B cell (primary cell): ENCODE results near the gene RSPH3.

Experiments used
- EZH2 ChIP-seq: IDR thresholded peaks from 2 replicates; pipeline ENCODE4 v1.6.1; 2012; ENCODE audit warnings: borderline replicate concordance, low read depth, mild to moderate bottlenecking, moderate library complexity, low read length; ENCODE audit not compliant: insufficient read depth, poor library complexity, severe bottlenecking
- TF ChIP-seq, protein P1 (sequence below): fragments of 200-600 bp; IDR thresholded peaks from one replicate; pipeline ENCODE4 v1.8.0; 2022; ENCODE audit warnings: antibody characterized with exemption, mild to moderate bottlenecking

DNA sequence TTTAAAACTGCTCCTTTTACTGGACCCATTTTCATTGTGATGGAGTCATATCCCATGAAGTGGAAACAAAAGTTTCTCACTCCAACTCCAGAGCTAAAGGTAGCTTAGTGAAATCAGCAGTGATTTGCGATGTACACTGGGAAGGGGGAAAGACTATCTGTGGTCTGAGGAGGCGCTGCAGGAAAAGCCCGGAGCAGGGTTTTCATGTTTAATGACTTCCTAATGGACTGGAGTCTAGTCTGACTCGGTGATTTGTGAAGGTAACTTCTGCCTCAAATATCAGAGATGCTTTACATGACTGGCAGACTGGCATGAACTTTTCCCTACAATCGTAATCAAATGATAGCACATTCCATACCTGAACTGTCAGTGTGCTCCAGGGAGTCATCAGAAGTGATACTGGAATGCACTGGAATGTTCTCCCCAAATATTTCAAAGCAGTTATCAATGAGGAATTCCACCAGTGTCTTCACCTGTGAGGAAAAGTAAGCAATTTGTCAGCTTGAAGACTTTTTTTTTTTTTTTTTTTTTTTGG lies 37.8 kb upstream of the RSPH3 start:
- TF ChIP-seq, protein P1, sequence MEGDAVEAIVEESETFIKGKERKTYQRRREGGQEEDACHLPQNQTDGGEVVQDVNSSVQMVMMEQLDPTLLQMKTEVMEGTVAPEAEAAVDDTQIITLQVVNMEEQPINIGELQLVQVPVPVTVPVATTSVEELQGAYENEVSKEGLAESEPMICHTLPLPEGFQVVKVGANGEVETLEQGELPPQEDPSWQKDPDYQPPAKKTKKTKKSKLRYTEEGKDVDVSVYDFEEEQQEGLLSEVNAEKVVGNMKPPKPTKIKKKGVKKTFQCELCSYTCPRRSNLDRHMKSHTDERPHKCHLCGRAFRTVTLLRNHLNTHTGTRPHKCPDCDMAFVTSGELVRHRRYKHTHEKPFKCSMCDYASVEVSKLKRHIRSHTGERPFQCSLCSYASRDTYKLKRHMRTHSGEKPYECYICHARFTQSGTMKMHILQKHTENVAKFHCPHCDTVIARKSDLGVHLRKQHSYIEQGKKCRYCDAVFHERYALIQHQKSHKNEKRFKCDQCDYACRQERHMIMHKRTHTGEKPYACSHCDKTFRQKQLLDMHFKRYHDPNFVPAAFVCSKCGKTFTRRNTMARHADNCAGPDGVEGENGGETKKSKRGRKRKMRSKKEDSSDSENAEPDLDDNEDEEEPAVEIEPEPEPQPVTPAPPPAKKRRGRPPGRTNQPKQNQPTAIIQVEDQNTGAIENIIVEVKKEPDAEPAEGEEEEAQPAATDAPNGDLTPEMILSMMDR, result no peak
- TF ChIP-seq EZH2, result no peak
